ENCODE measurements around the gene LSM12.

GRCh38 chr17:44113382-44113781, 46.9 kb upstream of the LSM12 start:
- TF ChIP-seq POLR2A (IDR thresholded peaks at IDR 0.05): no peak
- TF ChIP-seq CTCF (IDR thresholded peaks at IDR 0.05 in 8 of 11, conservative IDR thresholded peaks at IDR 0.05 in 3 of 11): no peak
- no peak for TF ChIP-seq POLR2AphosphoS5 (IDR thresholded peaks at IDR 0.05)

All from spleen (tissue), 7 donors.